GM13977 (cell line): ENCODE results near the gene CNTN4.

Experiments used
- DNase-seq: peaks from one replicate; pipeline ENCODE4 v3.0.0; 2012; ENCODE audit warnings: low spot score
- CTCF ChIP-seq: IDR thresholded peaks from 2 replicates; pipeline ENCODE4 v1.5.1; 2012; ENCODE audit warnings: mild to moderate bottlenecking, control low read depth; ENCODE audit not compliant: insufficient read depth; ENCODE audit errors: extremely low read depth, missing control alignments
- in situ Hi-C: fragments of 300-500 bp; cut with MboI; formaldehyde crosslinking; loops from one replicate; pipeline ENCODE4 v1.12.0; 2022; ENCODE audit warnings: low sequenced_read_pairs, low pct_unique_long_range_greater_than_20kb, mixed read lengths, inconsistent platforms; ENCODE audit not compliant: unreplicated experiment

CNTN4 gene

GRCh38 chr3:2976212-2976611, 877.5 kb downstream of the CNTN4 start:
- no peak for TF ChIP-seq CTCF
- no peak for DNase-seq
- in situ Hi-C loops = no loop called here

GRCh38 chr3:2976796-2977195, 878.1 kb downstream of the CNTN4 start:
- DNase-seq = no peak
- TF ChIP-seq CTCF = no peak
- in situ Hi-C loops = no loop called here

- in situ Hi-C loops = no loop called here
- no peak for DNase-seq
- no peak for TF ChIP-seq CTCF
Observed at GRCh38 chr3:2978977-2979732, 880.5 kb downstream of the CNTN4 start.

- no peak for DNase-seq
- no peak for TF ChIP-seq CTCF
- in situ Hi-C loops = no loop called here
Observed at GRCh38 chr3:2984005-2984830, 885.6 kb downstream of the CNTN4 start.

- DNase-seq = no peak
- in situ Hi-C loops = no loop called here
- TF ChIP-seq CTCF = no peak
Observed at GRCh38 chr3:2984831-2985220, 886.2 kb downstream of the CNTN4 start.

- no peak for TF ChIP-seq CTCF
- no peak for DNase-seq
- in situ Hi-C loops = no loop called here
Observed at GRCh38 chr3:2985479-2985878, 886.8 kb downstream of the CNTN4 start.
